Activated naive CD8-positive, alpha-beta T cell treated with anti-CD3 and anti-CD28 coated beads, Interleukin-2, amount 10 ng/mL, durations not matched to agents 7 days and 5 days (primary cell): ENCODE measurements around the gene IL5RA. TPM values are rescaled to one million over a fixed set of nuclear protein-coding genes. Genes with fewer than 3 reads are reported as not detected.

Experiments
- ATAC-seq: fragments of 150-1000 bp; cut with Tn5 transposase; one replicate; pipeline ENCODE4 v1.10.0; 2021; ENCODE audit warnings: low read depth, moderate library complexity
- POLR2A ChIA-PET: fragments of 350-600 bp; sonication (Branson Sonifier 250); formaldehyde crosslinking; loops from one replicate; lab custom pipeline; 2021; ENCODE audit warnings: antibody characterized with exemption; lab: Charles Lee
- DNase-seq: peaks from one replicate; pipeline ENCODE4 v3.0.0; 2021
- H3K27ac Mint-ChIP-seq: one replicate; pipeline ENCODE4 v1.8.0; 2022; ENCODE audit warnings: mild to moderate bottlenecking, mixed read lengths
- H3K27me3 Mint-ChIP-seq: one replicate; pipeline ENCODE4 v1.8.0; 2022; ENCODE audit warnings: mild to moderate bottlenecking, moderate library complexity, mixed read lengths
- H3K36me3 Mint-ChIP-seq: one replicate; pipeline ENCODE4 v1.8.0; 2021; ENCODE audit warnings: mild to moderate bottlenecking, mixed read lengths
- H3K4me1 Mint-ChIP-seq: one replicate; pipeline ENCODE4 v1.8.0; 2021; ENCODE audit warnings: mixed read lengths
- H3K4me3 Mint-ChIP-seq: one replicate; pipeline ENCODE4 v1.8.0; 2022; ENCODE audit warnings: mild to moderate bottlenecking, moderate library complexity, mixed read lengths
- H3K9me3 Mint-ChIP-seq: one replicate; pipeline ENCODE4 v1.8.0; 2021; ENCODE audit warnings: mixed read lengths
- total RNA-seq, 2 experiments: library from RNA; stranded (reverse); gene quantifications; one replicate each; pipeline ENCODE4 v1.2.3, GENCODE V29; 2021

IL5RA gene
- total RNA-seq, 2 experiments from 2014 or later: 0.48 to 0.64 TPM

DNA sequence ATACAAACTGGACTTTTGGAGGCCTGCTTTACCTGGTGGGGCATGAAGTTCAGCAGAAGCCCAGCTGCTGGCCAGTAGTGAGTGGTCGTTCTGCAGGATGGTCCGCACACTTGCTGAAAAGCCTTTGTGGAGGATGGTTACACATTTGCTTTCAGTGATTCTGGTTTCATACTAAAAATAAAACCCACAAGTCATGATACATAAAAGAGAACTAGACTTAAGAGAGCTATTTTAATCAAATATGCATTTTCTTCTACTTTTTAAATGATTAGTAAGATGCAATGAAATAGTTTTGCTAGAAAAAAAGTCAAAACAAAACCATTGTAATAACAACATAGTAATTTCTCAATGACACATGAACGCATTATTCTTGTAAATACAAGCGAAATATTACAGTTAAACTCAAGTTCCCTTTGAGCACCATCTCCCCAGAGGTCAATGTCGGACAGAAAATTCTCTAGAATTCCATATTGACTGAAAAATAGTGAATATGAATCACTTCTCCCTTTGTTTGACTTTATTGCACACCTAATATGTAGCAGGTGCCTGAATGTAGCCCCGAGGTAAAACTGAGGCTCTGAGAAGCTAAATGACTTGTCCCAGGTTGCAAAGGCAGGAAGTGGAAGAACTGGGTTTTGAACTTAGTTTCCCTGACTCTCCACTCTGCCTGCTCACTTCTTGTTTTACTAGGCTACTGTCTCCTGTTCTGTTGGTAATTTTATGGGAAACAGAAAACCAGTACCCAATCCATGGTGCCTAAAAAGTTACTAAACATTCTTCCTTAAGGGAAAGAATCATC is 8.3 kb downstream of the IL5RA start:
- no peaks in the 10 kb centered on the region for H3K9me3 Mint-ChIP-seq
- POLR2A ChIA-PET: no interaction called here
- no peak overlapping the region for H3K27ac Mint-ChIP-seq
- ATAC-seq: no peak
- no peaks in the 10 kb centered on the region for H3K4me1 Mint-ChIP-seq
- peaks cover 12% of the 10 kb centered on the region for H3K27me3 Mint-ChIP-seq
- DNase-seq: no peak
- no peaks in the 10 kb centered on the region for H3K36me3 Mint-ChIP-seq
- H3K4me3 Mint-ChIP-seq: no peak overlapping the region

DNA sequence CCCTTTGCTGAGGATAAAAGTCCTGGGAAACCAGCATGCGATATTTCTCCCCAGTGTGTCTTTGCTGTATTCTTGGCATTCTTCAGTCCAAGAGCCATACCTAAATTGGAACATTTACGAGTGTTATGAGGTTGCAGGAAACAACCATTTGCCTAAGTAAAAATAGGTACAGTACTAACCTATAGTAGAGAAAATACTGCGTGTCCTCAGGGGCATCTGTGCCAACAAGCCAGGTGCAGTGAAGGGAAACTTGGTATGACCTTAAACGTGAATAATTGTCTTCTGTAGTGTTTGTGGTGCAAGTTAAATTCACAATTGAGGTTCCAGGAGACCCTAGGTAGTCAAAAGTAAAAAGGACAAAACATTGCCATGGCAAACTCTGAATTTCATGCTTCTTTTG is 12.2 kb downstream of the IL5RA start:
- POLR2A ChIA-PET: no interaction called here

DNA sequence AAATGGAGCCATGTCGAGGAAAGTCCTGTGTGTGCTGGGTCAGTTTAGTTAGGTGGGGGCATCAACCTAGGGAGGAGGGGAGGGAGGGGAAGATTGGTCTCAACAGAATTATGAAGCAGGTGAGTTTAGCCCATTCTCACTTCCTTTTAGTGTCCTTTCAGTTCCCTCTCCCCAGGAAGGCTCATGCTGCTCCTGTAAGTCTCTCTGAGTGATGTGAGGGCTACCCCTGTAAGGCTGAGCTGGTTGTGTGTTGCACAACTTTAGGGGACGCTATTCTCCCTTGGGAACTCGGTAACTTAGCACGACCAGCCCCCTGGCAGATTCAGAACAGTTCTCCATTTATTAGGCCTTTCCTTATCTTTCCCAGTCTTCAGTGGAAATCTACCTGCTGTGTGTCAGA is 21.2 kb downstream of the IL5RA start:
- no peak for ATAC-seq
- Mint-ChIP-seq H3K27ac (no peak overlapping the region), H3K4me1 (no peaks in the 10 kb centered on the region), H3K4me3 (no peak overlapping the region), H3K27me3 (no peaks in the 10 kb centered on the region), H3K36me3 (no peaks in the 10 kb centered on the region), H3K9me3 (no peaks in the 10 kb centered on the region)
- POLR2A ChIA-PET: no interaction called here
- no peak for DNase-seq

More for the DNA sequence above, 12.2 kb downstream of the IL5RA start:
- DNase-seq (no peak), ATAC-seq (no peak)
- H3K27me3 Mint-ChIP-seq: peaks cover 3% of the 10 kb centered on the region
- no peaks in the 10 kb centered on the region for H3K36me3 Mint-ChIP-seq
- no peak overlapping the region for H3K27ac Mint-ChIP-seq
- H3K4me3 Mint-ChIP-seq: no peak overlapping the region
- no peaks in the 10 kb centered on the region for H3K4me1 Mint-ChIP-seq
- no peaks in the 10 kb centered on the region for H3K9me3 Mint-ChIP-seq

DNA sequence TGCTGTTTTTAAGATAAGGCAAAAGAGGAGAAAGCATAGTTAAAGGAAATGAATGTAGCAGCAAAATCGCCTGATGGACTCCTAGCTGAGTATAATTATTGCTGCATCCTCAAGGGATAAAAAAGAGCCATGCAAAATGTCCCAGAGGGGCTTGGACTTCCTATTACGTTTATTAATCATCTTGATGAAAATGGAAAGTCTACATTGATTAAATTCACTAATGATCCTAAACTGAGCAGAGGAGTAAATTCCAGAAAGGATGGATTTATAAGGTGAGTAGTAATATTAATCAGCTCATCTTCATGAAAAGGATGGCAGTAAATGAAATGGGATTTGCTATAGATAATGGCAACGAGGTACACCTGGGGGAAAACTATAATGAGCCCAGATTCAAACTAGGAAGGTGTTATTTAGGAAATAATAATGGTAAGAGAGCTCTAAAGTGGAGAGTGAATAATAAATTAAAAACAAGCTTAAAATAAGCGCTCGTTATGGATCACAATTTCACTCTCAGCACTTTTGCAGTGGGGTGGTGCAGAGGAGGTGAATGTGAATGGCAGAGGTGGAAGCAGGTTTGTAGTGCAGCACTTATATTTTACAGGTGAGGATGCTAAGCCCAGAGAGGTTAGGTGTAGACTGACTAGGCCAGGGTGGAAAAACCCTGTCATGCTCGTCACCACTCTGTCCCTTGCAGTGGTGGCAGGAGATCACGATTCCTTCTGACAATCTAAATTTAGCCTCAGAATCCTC is 22.3 kb downstream of the IL5RA start:
- H3K4me3 Mint-ChIP-seq: no peak overlapping the region
- no peaks in the 10 kb centered on the region for H3K4me1 Mint-ChIP-seq
- DNase-seq (no peak), ATAC-seq (no peak)
- H3K36me3 Mint-ChIP-seq: no peaks in the 10 kb centered on the region
- no peaks in the 10 kb centered on the region for H3K27me3 Mint-ChIP-seq
- POLR2A ChIA-PET: no interaction called here
- no peak overlapping the region for H3K27ac Mint-ChIP-seq
- H3K9me3 Mint-ChIP-seq: no peaks in the 10 kb centered on the region

DNA sequence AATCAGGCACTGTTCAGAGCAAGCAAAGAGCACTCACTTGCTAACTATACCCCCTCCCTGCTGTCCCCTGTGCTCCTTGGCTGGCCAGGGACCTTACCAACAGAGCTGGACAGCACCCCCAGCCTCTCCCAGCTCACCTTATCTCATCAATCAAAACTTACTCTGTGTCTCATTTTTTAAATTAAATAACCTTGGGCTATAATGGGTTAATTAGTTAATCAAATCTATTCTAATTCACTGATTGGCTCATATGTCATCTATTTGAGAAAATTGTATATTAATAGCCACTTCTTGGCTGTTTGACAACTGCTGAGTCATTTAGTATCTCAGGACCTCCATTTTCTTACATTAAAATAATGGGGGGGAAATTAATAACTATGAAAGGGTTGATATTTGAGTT is 22.9 kb downstream of the IL5RA start:
- Mint-ChIP-seq H3K4me3 (no peak overlapping the region), H3K27me3 (peaks cover 2% of the 10 kb centered on the region), H3K4me1 (no peaks in the 10 kb centered on the region), H3K9me3 (no peaks in the 10 kb centered on the region), H3K36me3 (no peaks in the 10 kb centered on the region), H3K27ac (no peak overlapping the region)
- DNase-seq (no peak), ATAC-seq (no peak)
- POLR2A ChIA-PET: no interaction called here

DNA sequence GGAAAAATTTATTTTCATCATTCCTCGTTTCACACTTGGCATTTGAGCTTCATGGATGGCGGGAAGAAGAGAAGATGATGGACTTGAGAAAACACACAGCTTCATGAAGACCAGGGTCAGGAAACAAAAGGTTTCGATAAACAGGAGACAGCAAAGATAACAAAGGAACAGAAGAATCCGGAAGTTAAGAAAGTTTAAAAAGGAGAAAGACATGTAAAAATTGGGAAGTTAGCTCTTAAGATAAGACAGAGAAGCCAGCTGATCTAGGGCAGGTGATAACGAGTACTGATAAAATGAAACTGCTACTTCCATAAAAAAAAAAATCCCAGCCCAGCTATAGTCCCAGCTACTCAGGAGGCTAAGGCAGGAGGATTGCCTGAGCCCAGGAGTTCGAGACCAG is 23.9 kb downstream of the IL5RA start:
- no peaks in the 10 kb centered on the region for H3K36me3 Mint-ChIP-seq
- DNase-seq: no peak
- H3K4me3 Mint-ChIP-seq: no peak overlapping the region
- no peak overlapping the region for H3K27ac Mint-ChIP-seq
- H3K27me3 Mint-ChIP-seq: peaks cover 3% of the 10 kb centered on the region
- no peaks in the 10 kb centered on the region for H3K4me1 Mint-ChIP-seq
- POLR2A ChIA-PET: no interaction called here
- ATAC-seq: no peak
- H3K9me3 Mint-ChIP-seq: no peaks in the 10 kb centered on the region

DNA sequence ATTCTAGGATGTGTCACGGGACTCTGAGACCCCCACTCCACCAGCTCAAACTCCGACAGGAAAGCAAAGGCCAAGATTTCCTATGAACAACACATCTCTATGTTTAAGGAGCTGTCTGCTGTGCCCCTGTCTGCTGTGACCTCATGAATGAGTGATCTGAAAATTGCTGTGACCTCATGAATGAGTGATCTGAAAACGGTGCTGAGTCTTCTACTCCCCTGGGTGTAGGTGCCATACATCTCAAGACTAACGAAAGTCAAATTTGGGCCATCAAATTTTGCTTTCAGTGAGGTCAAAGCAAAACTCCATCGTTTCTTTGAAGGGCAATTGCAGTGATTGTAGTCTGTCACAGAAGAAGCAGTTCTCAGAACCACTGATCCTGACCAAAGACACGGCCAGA is 24.4 kb downstream of the IL5RA start:
- POLR2A ChIA-PET: no interaction called here
- no peaks in the 10 kb centered on the region for H3K4me1 Mint-ChIP-seq
- no peak overlapping the region for H3K4me3 Mint-ChIP-seq
- H3K27ac Mint-ChIP-seq: no peak overlapping the region
- no peak for DNase-seq
- ATAC-seq: no peak
- H3K36me3 Mint-ChIP-seq: no peaks in the 10 kb centered on the region
- H3K9me3 Mint-ChIP-seq: no peaks in the 10 kb centered on the region
- peaks cover 3% of the 10 kb centered on the region for H3K27me3 Mint-ChIP-seq

DNA sequence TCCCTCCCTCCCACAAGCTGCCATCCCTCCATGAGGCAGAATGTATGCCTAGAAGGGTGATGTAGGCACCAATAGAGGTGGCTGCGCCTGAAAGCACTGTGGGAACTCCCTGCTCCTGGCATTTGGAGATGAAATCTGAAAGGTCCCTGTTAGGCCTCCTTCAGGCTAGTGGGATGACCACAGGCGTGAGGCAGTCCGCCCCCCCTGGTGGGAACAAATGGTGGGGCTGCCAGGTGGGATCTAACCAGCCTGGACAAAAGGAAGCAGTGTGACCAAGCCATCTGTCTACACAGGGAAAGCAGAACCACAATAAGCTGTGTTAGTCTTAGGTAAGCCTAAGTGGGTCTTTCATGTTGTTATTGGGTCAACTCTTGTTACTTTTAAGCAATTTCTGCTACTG is 25.3 kb downstream of the IL5RA start:
- Mint-ChIP-seq H3K36me3 (no peaks in the 10 kb centered on the region), H3K4me3 (no peak overlapping the region), H3K27me3 (peaks cover 3% of the 10 kb centered on the region), H3K4me1 (no peaks in the 10 kb centered on the region), H3K9me3 (no peaks in the 10 kb centered on the region), H3K27ac (no peak overlapping the region)
- POLR2A ChIA-PET: no interaction called here
- DNase-seq (no peak), ATAC-seq (no peak)

DNA sequence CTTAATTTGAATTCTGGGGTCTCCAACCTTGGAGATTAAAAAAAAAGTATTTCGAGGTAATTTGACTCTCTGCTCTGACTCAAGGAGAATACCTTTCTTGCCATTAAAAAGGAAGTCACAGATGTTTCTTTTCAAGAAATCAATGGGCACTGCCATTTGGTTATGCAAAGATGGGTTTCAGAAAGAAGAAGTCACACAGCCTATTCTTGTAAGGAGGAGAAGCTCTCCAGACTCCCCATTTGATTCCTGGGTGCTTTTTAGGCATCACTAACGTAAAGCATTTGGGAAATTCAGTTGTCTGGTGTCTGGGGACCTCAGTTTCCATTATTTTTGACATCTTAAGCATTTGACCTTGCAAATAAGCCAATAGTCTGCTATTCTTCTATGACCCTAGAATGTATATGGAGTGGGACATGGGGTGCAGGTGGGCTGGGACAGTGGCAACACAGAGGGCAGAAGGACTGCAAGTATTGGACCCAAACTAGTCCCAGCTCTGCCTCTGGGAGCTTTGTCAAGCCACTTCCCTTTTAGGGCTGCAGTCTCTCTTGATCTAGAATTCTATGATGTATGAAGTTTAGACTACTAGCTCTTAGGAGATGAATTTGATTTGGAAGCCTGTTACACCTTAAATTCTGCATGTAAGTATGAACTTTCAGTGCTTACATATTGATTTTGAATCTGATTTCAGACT is 27.8 kb downstream of the IL5RA start:
- ATAC-seq (no peak), DNase-seq (no peak)
- peaks cover 5% of the 10 kb centered on the region for H3K27me3 Mint-ChIP-seq
- no peak overlapping the region for H3K27ac Mint-ChIP-seq
- H3K36me3 Mint-ChIP-seq: no peaks in the 10 kb centered on the region
- POLR2A ChIA-PET: no interaction called here
- no peaks in the 10 kb centered on the region for H3K9me3 Mint-ChIP-seq
- no peak overlapping the region for H3K4me3 Mint-ChIP-seq
- no peaks in the 10 kb centered on the region for H3K4me1 Mint-ChIP-seq

DNA sequence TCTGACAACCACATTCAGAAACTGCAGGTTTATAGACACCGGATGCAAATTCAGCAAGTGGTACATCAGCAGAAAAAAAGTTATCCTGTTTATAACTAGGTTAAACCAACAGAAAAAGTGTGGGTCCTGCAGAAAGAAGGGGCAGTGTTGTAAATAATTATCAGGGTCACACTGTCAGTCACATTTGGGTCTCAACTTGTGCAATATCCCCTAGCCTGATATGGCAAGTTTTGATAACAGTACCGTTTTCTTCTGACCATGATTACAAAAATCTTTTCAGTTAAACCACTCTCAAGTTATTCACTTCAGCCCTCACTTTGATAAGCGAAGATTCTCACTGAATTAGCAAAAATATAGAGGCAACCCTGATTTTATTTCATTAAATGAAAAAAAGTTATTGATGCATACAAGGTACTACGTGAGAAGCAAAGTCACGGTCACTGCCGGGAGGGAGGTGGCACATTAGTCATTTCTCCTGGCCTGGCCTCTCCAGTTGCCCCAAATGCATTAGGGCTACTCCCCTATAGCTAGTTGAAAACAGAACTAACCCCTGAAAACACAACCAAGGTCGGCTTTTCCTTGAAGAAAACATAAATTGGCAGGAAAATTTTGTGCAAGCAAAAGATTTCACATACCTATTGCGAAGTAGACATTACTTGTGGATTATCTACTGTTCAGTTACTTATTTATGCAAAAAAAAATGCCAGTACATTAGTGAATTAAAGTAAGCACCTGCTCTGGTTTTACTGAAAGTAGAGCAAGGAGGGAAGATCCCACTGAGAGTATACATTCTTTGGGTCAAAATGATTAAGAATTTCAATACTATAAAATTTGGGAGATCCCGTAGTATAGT is 28.6 kb downstream of the IL5RA start:
- Mint-ChIP-seq H3K27me3 (peaks cover 5% of the 10 kb centered on the region), H3K4me3 (no peak overlapping the region), H3K9me3 (no peaks in the 10 kb centered on the region), H3K27ac (no peak overlapping the region), H3K4me1 (no peaks in the 10 kb centered on the region), H3K36me3 (no peaks in the 10 kb centered on the region)
- POLR2A ChIA-PET: no interaction called here
- no peak for ATAC-seq
- no peak for DNase-seq

DNA sequence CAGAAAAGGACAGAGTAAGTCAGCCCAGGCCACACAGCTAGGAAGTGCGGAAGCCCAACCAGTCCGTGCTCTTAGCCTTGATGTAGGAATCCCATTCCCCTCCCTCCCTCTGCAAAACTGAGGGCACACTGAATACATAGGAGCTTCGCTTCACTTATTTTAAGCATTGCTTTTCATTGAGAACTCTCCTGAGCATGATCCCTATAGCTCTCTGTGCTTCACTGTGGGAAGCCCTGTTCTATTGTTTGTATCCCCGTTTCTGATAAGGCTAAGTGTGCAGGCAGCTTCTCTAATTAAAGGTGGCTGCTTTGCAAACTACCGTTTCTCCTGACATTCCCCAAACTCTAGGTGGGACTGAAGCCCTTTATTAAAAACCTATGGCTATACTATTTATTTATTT is 29.9 kb downstream of the IL5RA start:
- H3K27ac Mint-ChIP-seq: no peak overlapping the region
- POLR2A ChIA-PET: no interaction called here
- ATAC-seq (no peak), DNase-seq (no peak)
- no peak overlapping the region for H3K4me3 Mint-ChIP-seq
- peaks cover 5% of the 10 kb centered on the region for H3K27me3 Mint-ChIP-seq
- no peaks in the 10 kb centered on the region for H3K36me3 Mint-ChIP-seq
- H3K9me3 Mint-ChIP-seq: no peaks in the 10 kb centered on the region
- no peaks in the 10 kb centered on the region for H3K4me1 Mint-ChIP-seq

DNA sequence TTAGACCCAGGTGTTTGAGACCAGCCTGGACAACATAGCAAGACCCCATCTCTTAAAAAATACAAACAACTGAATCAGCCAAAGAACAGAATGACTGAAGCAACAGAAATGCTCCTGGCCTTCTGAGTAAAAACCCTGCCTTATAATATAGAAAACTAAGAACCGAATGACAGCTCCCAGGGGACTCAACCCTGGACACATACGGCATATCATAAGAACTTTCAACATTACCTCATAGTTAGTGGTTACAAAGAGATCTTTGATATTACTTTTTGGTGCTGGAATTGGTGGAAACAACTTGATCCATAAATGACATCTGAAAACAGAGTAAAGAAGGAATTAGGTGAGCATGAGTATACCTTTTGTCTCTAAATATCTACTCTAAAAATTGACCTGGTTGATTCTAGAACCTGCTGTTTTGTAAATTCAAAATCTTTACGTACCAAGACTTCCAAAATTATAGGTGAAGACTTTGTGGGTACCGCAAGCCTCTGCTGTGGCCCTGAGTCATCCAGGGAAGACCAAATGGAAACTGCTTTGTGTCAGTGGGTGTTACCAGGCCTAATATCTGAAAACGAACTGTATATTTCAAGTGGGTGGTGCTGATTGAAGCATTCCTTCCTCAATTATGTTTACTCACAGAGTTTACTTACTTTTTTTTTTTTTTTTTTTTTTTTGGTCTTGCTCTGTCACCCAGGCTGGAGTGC is 35.5 kb downstream of the IL5RA start:
- no peak overlapping the region for H3K27ac Mint-ChIP-seq
- POLR2A ChIA-PET: no interaction called here
- no peaks in the 10 kb centered on the region for H3K36me3 Mint-ChIP-seq
- H3K27me3 Mint-ChIP-seq: peaks cover 1% of the 10 kb centered on the region
- no peaks in the 10 kb centered on the region for H3K9me3 Mint-ChIP-seq
- H3K4me3 Mint-ChIP-seq: no peak overlapping the region
- no peak for DNase-seq
- no peak for ATAC-seq
- no peaks in the 10 kb centered on the region for H3K4me1 Mint-ChIP-seq

DNA sequence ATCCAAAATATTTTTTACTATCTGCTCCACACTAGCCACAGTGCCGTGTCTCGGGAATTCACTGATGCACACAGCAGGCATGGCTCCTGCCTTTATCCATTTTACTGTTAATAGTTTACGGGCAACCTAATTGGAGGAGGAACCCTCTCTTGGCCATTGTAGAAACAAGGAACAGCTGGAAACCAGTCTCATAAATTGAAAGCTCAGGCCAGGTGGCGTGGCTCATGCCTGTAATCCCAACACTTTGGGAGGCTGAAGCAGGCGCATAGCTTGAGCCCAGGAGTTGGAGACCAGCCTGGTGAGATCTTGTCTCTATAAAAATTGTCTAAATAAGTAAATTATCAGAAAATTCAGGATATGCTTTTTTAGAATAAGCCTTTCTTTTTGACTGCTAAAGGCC is 39.0 kb downstream of the IL5RA start:
- Mint-ChIP-seq H3K4me1 (no peaks in the 10 kb centered on the region), H3K27ac (no peak overlapping the region), H3K4me3 (no peak overlapping the region), H3K36me3 (no peaks in the 10 kb centered on the region), H3K9me3 (no peaks in the 10 kb centered on the region), H3K27me3 (no peaks in the 10 kb centered on the region)
- DNase-seq (no peak), ATAC-seq (no peak)
- POLR2A ChIA-PET: no interaction called here
